Epidermal melanocyte (primary cell): ENCODE results near the gene PRR7.
"Not testable (repeated sequence)": the region's sequence is repeated elsewhere in the genome, so short reads cannot be mapped to it uniquely, and the experiment has no call there.

Experiments used
- DNase-seq: peaks from one replicate; pipeline ENCODE4 v3.0.0; 2011; ENCODE audit warnings: low spot score; ENCODE audit not compliant: insufficient read length

PRR7 gene

GRCh38 chr5:177446200-177447065, at the start of gene PRR7:
PRR7 (plus strand) TSS chr5:177446814; CDS start chr5:177455068, 8,254 bp downstream.
- peak; percentile 75 for DNase-seq

- DNase-seq: no peak
These were observed 48.7 kb upstream of the PRR7 start for GRCh38 chr5:177397875-177398390.

GRCh38 chr5:177399997-177400868, 46.4 kb upstream of the PRR7 start, which contains the start of gene PFN3:
PFN3 (minus strand) TSS chr5:177400661; CDS start chr5:177400576, 85 bp downstream.
- DNase-seq: peak; percentile 6

- peak; percentile 54 for DNase-seq
These were observed 44.2 kb upstream of the PRR7 start for GRCh38 chr5:177402271-177403043.

GRCh38 chr5:177403102-177403791, 43.4 kb upstream of the PRR7 start:
- DNase-seq: peak; percentile 17

- peak; percentile 74 for DNase-seq
These were observed 42.6 kb upstream of the PRR7 start for GRCh38 chr5:177403792-177404640.

- DNase-seq: no peak
These were observed 41.9 kb upstream of the PRR7 start for GRCh38 chr5:177404641-177405179.

GRCh38 chr5:177405312-177405711, 41.3 kb upstream of the PRR7 start:
- no peak for DNase-seq

GRCh38 chr5:177405805-177406204, 40.8 kb upstream of the PRR7 start:
- DNase-seq: no peak

- DNase-seq: no peak
These were observed 37.4 kb upstream of the PRR7 start, which contains the start of gene F12 for GRCh38 chr5:177409043-177409801. F12 (minus strand) TSS chr5:177409564; CDS start chr5:177409527, 37 bp downstream.

GRCh38 chr5:177410575-177410974, 36.0 kb upstream of the PRR7 start:
- DNase-seq: no peak

GRCh38 chr5:177412603-177413233, 33.9 kb upstream of the PRR7 start:
- no peak for DNase-seq

GRCh38 chr5:177414481-177414880, 32.1 kb upstream of the PRR7 start:
- no peak for DNase-seq

- not testable (repeated sequence) for DNase-seq
These were observed 29.5 kb upstream of the PRR7 start for GRCh38 chr5:177417081-177417480.

GRCh38 chr5:177419046-177419445, 27.6 kb upstream of the PRR7 start:
- DNase-seq: no peak

GRCh38 chr5:177420472-177420871, 26.1 kb upstream of the PRR7 start:
- DNase-seq: not testable (repeated sequence)

- no peak for DNase-seq
These were observed 25.4 kb upstream of the PRR7 start for GRCh38 chr5:177421062-177421798.
